Endothelial cell of umbilical vein (primary cell): ENCODE data around the gene PTGDS. TPM values are rescaled to one million over a fixed set of nuclear protein-coding genes. Genes with fewer than 3 reads are reported as not detected.

Experiments
- BruUV-seq: library from RNA; stranded (reverse); fragments of 400-500 nt; replicated peaks from 2 replicates; lab custom pipeline; 2021; lab: Mats Ljungman, UMichigan
- CTCF ChIA-PET: fragments of 300-600, 350-600 bp; sonication (Branson Sonifier 250); formaldehyde crosslinking; loops from one replicate; lab custom pipeline; 2021; ENCODE audit warnings: antibody characterized with exemption, inconsistent platforms; lab: Charles Lee
- POLR2A ChIA-PET: fragments of 300-600, 350-600 bp; sonication (Branson Sonifier 250); formaldehyde crosslinking; loops from one replicate; lab custom pipeline; 2021; ENCODE audit warnings: antibody characterized with exemption, inconsistent platforms; lab: Charles Lee
- DNase-seq: peaks from one replicate; pipeline ENCODE4 v3.0.0-alpha.2; 2011; ENCODE audit warnings: low read depth, low spot score
- FAIRE-seq: peaks from 2 replicates; lab custom pipeline; 2011; peaks lifted over from hg19 to GRCh38; lab: Jason Lieb, UNC
- H2AFZ ChIP-seq: 2 replicates; pipeline ENCODE4 v1.6.0; 2012; ENCODE audit warnings: low read depth, low read length, control low read depth, inconsistent platforms
- H3K27ac ChIP-seq: 2 replicates; pipeline ENCODE4 v1.5.1; 2011; ENCODE audit warnings: low read depth, mild to moderate bottlenecking, control low read depth, low read length, moderate library complexity; ENCODE audit not compliant: insufficient read depth
- H3K27me3 ChIP-seq, 2 experiments: 2 replicates each; pipeline versions ENCODE4 v1.6.0 to v1.6.1; 2011; ENCODE audit warnings: low read length in 2 of 2, mixed read lengths in 1 of 2; ENCODE audit not compliant: control insufficient read depth in 2 of 2, insufficient read depth in 2 of 2
- H3K36me3 ChIP-seq, 2 experiments: 2 replicates in 1 of 2; 3 replicates in 1 of 2; pipeline ENCODE4 v1.5.1; 2011; ENCODE audit warnings: low read length in 2 of 2, mild to moderate bottlenecking in 1 of 2, moderate library complexity in 1 of 2; ENCODE audit not compliant: control insufficient read depth in 2 of 2, insufficient read depth in 2 of 2; ENCODE audit errors: extremely low read depth in 1 of 2
- H3K4me1 ChIP-seq: 3 replicates; pipeline ENCODE4 v1.5.1; 2011; ENCODE audit warnings: mild to moderate bottlenecking, low read length; ENCODE audit not compliant: control insufficient read depth, insufficient read depth; ENCODE audit errors: extremely low read depth
- H3K4me2 ChIP-seq: 2 replicates; pipeline ENCODE4 v1.6.1; 2011; ENCODE audit warnings: low read length, control low read depth, mixed read lengths; ENCODE audit not compliant: insufficient read depth
- H3K4me3 ChIP-seq, 3 experiments: fragments of 200-600 bp in 1 of 3; sonication (generic), shearing (Covaris generic) in 1 of 3; replicated peaks in 1 of 3; 2 replicates each; pipeline ENCODE4 v1.5.1; 2011 to 2016; ENCODE audit warnings: control low read depth in 3 of 3, low read length in 3 of 3, mild to moderate bottlenecking in 2 of 3, inconsistent platforms in 1 of 3, low read depth in 1 of 3, moderate library complexity in 1 of 3; ENCODE audit not compliant: insufficient read depth in 1 of 3
- H3K79me2 ChIP-seq: 2 replicates; pipeline ENCODE4 v1.6.0; 2012; ENCODE audit warnings: low read length, inconsistent platforms; ENCODE audit not compliant: control insufficient read depth, insufficient read depth
- H3K9ac ChIP-seq: replicated peaks from 2 replicates; pipeline ENCODE3; 2011; ENCODE audit warnings: low read length, control low read depth; ENCODE audit not compliant: insufficient read depth; ENCODE audit errors: extremely low read depth
- H3K9me1 ChIP-seq: replicated peaks from 3 replicates; pipeline ENCODE4 v1.6.0; 2011; ENCODE audit warnings: mild to moderate bottlenecking, low read length; ENCODE audit not compliant: control insufficient read depth, insufficient read depth; ENCODE audit errors: extremely low read depth
- H3K9me3 ChIP-seq: replicated peaks from 2 replicates; pipeline ENCODE4 v1.5.1; 2012; ENCODE audit warnings: low read length, inconsistent platforms; ENCODE audit not compliant: control insufficient read depth, insufficient read depth
- H4K20me1 ChIP-seq: replicated peaks from 2 replicates; pipeline ENCODE3; 2011; ENCODE audit warnings: mild to moderate bottlenecking, low read length; ENCODE audit not compliant: control insufficient read depth, insufficient read depth; ENCODE audit errors: extremely low read depth
- CTCF ChIP-seq, 2 donors: IDR thresholded peaks; 1 replicate in 1 of 2; 2 replicates in 1 of 2; pipeline ENCODE4 v1.5.1; 2011; ENCODE audit warnings: low read length in 2 of 2, mild to moderate bottlenecking in 2 of 2, moderate library complexity in 2 of 2, control low read depth in 1 of 2, inconsistent platforms in 1 of 2, low read depth in 1 of 2; ENCODE audit not compliant: insufficient read depth in 1 of 2; ENCODE audit errors: extremely low read depth in 1 of 2
- EZH2 ChIP-seq: IDR thresholded peaks from 2 replicates; pipeline ENCODE4 v1.6.1; 2012; ENCODE audit warnings: borderline replicate concordance, low read depth, mild to moderate bottlenecking, moderate library complexity, low read length, inconsistent platforms; ENCODE audit not compliant: severe bottlenecking
- FOS ChIP-seq: IDR thresholded peaks from 2 replicates; pipeline ENCODE4 v1.6.1; 2011; ENCODE audit warnings: mild to moderate bottlenecking, low read length, moderate library complexity, borderline replicate concordance; ENCODE audit not compliant: insufficient read depth
- GATA2 ChIP-seq: IDR thresholded peaks from 2 replicates; pipeline ENCODE4 v1.7.0; 2011; ENCODE audit warnings: low read depth, mild to moderate bottlenecking, moderate library complexity, mixed read lengths, low read length; ENCODE audit not compliant: insufficient read length, insufficient read depth
- JUN ChIP-seq: IDR thresholded peaks from 2 replicates; pipeline ENCODE4 v1.6.1; 2011; ENCODE audit warnings: borderline replicate concordance, low read depth; ENCODE audit not compliant: insufficient read length, insufficient read depth
- MAX ChIP-seq: IDR thresholded peaks from 2 replicates; pipeline ENCODE4 v1.6.1; 2011; ENCODE audit not compliant: insufficient read depth, insufficient read length
- MYC ChIP-seq: IDR thresholded peaks from one replicate; pipeline ENCODE4 v1.6.1; 2011; ENCODE audit warnings: mild to moderate bottlenecking, low read depth, low read length
- POLR2A ChIP-seq: IDR thresholded peaks from 2 replicates; pipeline ENCODE4 v1.6.1; 2012; ENCODE audit warnings: low read depth, mild to moderate bottlenecking, control low read depth, low read length
- POLR2AphosphoS5 ChIP-seq: IDR thresholded peaks from 2 replicates; pipeline ENCODE4 v1.6.1; 2012; ENCODE audit warnings: low read depth, mild to moderate bottlenecking, control low read depth, low read length, moderate library complexity; ENCODE audit not compliant: insufficient read depth
- dilution Hi-C: fragments of 300-500 bp; cut with MboI; formaldehyde crosslinking; loops from one replicate; pipeline ENCODE4 v1.15.0; 2019; ENCODE audit warnings: low sequenced_read_pairs; ENCODE audit not compliant: extremely low pct_ligation_motif_present
- intact Hi-C: fragments of 100-400 bp; cut with micrococcal nuclease; formaldehyde crosslinking; loops from one replicate; pipeline ENCODE4 v1.10.0; 2022
- polyA plus RNA-seq, 4 experiments: library from polyadenylated mRNA; depleted of rRNA in 3 of 4; stranded (reverse) in 3 of 4; unstranded in 1 of 4; fragments of >200 nt; gene quantifications; 2 replicates each; pipeline versions ENCODE4 v1.2.1 to v1.2.3, GENCODE V29; 2011 to 2012; ENCODE audit warnings: missing spikeins in 1 of 4
- total RNA-seq: library from RNA; stranded (reverse); gene quantifications from 2 replicates; pipeline ENCODE4 v1.2.3, GENCODE V29; 2021

PTGDS gene
- total and polyA plus RNA-seq, 2 donors (not counting 3 experiments of a cell fraction or from before 2014, with no cell fraction given), result not detected

GRCh38 chr9:136960212-136960937 lies 16.9 kb upstream of the PTGDS start:
- Histone ChIP-seq H4K20me1 (no peaks in the 10 kb centered on the region), H3K9me3 (no peaks in the 10 kb centered on the region), H3K9me1 (no peaks in the 10 kb centered on the region), H3K9ac (no peak overlapping the region), H3K4me3 (no peak overlapping the region), H3K36me3 (no peaks in the 10 kb centered on the region), H3K4me2 (no peak overlapping the region), H3K4me1 (no peaks in the 10 kb centered on the region), H3K27me3 (no peaks in the 10 kb centered on the region), H2AFZ (no peak overlapping the region), H3K27ac (no peak overlapping the region), H3K79me2 (no peaks in the 10 kb centered on the region)
- no peak for FAIRE-seq
- DNase-seq, result no peak
- no TSS peak for BruUV-seq
- CTCF ChIA-PET, result interaction anchor here (0.6 to 1.4 kb wide), 4 partner anchors 13 to 103 kb away, joined by 3 to 6 read pairs (median 4); no protein-coding TSS in a partner anchor
- intact Hi-C loops (no loop called here), dilution Hi-C loops (no loop called here)
- TF ChIP-seq MYC (no peak), JUN (no peak), GATA2 (no peak)
- POLR2A ChIA-PET, result no interaction called here

GRCh38 chr9:136960938-136961275 lies 16.4 kb upstream of the PTGDS start:
- dilution Hi-C loops (no loop called here), intact Hi-C loops (no loop called here)
- FAIRE-seq, result no peak
- no peak overlapping the region for H3K9ac ChIP-seq
- no peaks in the 10 kb centered on the region for H3K27me3 ChIP-seq
- no peaks in the 10 kb centered on the region for H4K20me1 ChIP-seq
- no peaks in the 10 kb centered on the region for H3K36me3 ChIP-seq
- H3K4me1 ChIP-seq, result no peaks in the 10 kb centered on the region
- CTCF ChIA-PET, result no interaction called here
- H3K9me3 ChIP-seq, result no peaks in the 10 kb centered on the region
- no TSS peak for BruUV-seq
- no peak overlapping the region for H2AFZ ChIP-seq
- H3K4me3 ChIP-seq, result no peak overlapping the region
- DNase-seq, result no peak
- H3K4me2 ChIP-seq, result no peak overlapping the region
- H3K79me2 ChIP-seq, result no peaks in the 10 kb centered on the region
- POLR2A ChIA-PET, result no interaction called here
- no peak overlapping the region for H3K27ac ChIP-seq
- no peaks in the 10 kb centered on the region for H3K9me1 ChIP-seq
- no peak for TF ChIP-seq MAX
- TF ChIP-seq JUN, result no peak
- TF ChIP-seq POLR2AphosphoS5, result no peak
- no peak for TF ChIP-seq FOS
- TF ChIP-seq MYC, result no peak
- no peak for TF ChIP-seq EZH2
- TF ChIP-seq POLR2A, result no peak
- no peak for TF ChIP-seq CTCF (IDR thresholded peaks at IDR 0.05; ENCODE audit: extremely low read depth in 1 of 2, insufficient read depth in 1 of 2, low read depth in 1 of 2, low read length in 2 of 2)
- no peak for TF ChIP-seq GATA2
